HUES6 (cell line): ENCODE data around the gene RASAL2.

Experiments used
- H3K27ac ChIP-seq: 2 replicates; pipeline ENCODE4 v1.7.0; 2013; ENCODE audit warnings: low read depth, mild to moderate bottlenecking, low read length, inconsistent platforms
- H3K27me3 ChIP-seq: 2 replicates; pipeline ENCODE4 v1.6.1; 2013; ENCODE audit warnings: low read length; ENCODE audit not compliant: control insufficient read depth, insufficient read depth
- H3K36me3 ChIP-seq: 2 replicates; pipeline ENCODE4 v1.6.1; 2013; ENCODE audit warnings: low read length; ENCODE audit not compliant: control insufficient read depth, insufficient read depth
- H3K4me1 ChIP-seq: 2 replicates; pipeline ENCODE4 v1.6.1; 2013; ENCODE audit warnings: low read length; ENCODE audit not compliant: control insufficient read depth, insufficient read depth
- H3K4me3 ChIP-seq: 2 replicates; pipeline ENCODE4 v1.5.1; 2013; ENCODE audit warnings: low read depth, low read length
- H3K9ac ChIP-seq: one replicate; pipeline ENCODE4 v1.6.1; 2013; ENCODE audit warnings: mild to moderate bottlenecking, low read length
- H3K9me3 ChIP-seq: 2 replicates; pipeline ENCODE4 v1.6.1; 2013; ENCODE audit warnings: low read depth, low read length; ENCODE audit not compliant: control insufficient read depth, insufficient read depth

RASAL2 gene

DNA sequence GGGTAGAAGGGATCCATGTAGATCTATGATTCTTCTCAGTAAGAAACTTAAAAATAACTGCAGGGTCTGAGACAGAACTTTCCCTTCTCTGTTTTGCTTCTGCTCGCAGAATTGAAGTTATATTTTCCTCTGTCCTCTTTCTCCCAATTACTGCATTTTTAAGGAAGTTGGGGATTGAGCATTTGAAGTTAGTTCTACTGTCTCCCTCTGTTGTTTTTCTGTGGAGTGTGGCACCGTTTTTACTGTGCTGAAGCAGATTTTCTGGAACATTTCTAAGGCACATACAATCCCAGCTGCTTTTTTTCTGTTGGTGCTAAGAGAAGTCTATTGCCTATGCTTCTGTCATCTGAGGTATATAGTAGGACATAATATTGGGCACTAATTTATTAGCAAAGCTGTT is 43.3 kb downstream of the RASAL2 start:
- no peak overlapping the region for H3K27ac ChIP-seq
- no peak overlapping the region for H3K4me3 ChIP-seq
- H3K4me1 ChIP-seq = no peaks in the 10 kb centered on the region
- H3K9ac ChIP-seq = no peak overlapping the region
- H3K36me3 ChIP-seq = 0 out of 2 replicates have a peak, but pooled peaks cover 4% of the 10 kb centered on the region
- no peaks in the 10 kb centered on the region for H3K9me3 ChIP-seq
- H3K27me3 ChIP-seq = no peaks in the 10 kb centered on the region

DNA sequence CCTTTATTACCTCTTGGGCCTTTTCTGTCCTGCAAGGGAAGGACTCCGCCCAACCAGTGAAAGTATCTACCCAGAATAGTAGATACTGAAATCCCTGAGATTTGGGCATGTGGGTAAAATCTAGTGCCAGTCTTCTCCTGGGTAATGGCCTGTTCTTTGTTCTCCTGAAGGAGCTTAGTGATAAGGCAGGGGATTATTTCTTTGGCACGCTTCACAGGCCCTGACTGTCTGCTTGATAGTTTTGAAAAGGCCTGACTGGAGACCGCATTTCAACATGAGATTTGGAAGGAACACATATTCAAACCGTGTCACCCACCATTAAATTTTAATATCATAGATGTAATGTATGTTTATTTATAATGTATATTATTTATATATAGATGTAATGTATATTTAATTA is 48.9 kb downstream of the RASAL2 start:
- H3K36me3 ChIP-seq = no peaks in the 10 kb centered on the region
- no peaks in the 10 kb centered on the region for H3K27me3 ChIP-seq
- no peak overlapping the region for H3K27ac ChIP-seq
- no peak overlapping the region for H3K9ac ChIP-seq
- peaks cover 8% of the 10 kb centered on the region; the same call in 1 of the 2 replicates for H3K4me1 ChIP-seq
- H3K4me3 ChIP-seq = no peak overlapping the region
- no peaks in the 10 kb centered on the region for H3K9me3 ChIP-seq

DNA sequence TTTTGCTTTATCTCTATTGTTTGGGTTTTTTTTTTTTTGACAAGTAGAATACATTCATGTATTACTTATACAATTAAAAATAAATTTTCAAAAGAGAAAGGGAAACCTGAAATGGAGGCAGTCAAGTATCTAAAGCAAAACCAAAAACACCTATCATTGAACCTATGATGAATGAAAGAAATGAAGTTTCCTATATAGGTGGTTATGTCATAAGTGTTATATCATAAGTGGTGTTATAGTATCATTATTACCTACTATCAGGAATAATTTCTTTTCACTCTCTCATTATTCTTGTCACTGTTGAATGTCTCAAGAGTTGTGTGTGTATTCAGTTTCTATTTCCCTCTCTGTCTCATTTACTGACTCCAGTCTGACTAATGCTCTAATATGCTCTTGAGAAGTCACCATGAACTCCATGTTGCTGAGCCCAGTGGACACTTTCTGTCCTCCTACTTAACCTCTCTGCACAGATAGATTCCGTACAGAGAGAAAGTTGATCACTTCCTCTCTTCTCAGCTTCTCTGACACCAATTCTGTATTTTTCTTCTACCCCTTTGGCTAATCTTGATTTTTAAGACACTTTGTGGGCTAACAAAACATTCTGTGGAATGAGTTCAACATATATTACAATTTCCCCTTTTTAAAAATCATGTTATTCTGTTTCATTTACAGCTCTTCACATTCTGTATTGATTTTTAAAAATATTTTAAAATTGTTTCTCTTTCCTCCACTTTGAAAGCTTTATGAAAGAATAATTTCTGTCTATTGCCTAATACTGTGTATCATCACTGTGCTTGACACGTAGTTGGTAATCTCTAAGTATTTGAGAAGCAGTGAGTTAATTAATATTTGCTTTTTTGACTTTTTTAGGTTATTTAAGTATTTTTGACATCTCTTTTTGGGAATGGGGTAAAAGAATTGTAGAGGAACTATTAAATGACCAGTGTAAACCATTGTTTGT is 50.1 kb downstream of the RASAL2 start:
- H3K9me3 ChIP-seq = no peaks in the 10 kb centered on the region
- H3K36me3 ChIP-seq = no peaks in the 10 kb centered on the region
- H3K4me3 ChIP-seq = no peak overlapping the region
- no peak overlapping the region for H3K9ac ChIP-seq
- H3K27me3 ChIP-seq = no peaks in the 10 kb centered on the region
- peaks cover 8% of the 10 kb centered on the region; the same call in 1 of the 2 replicates for H3K4me1 ChIP-seq
- no peak overlapping the region for H3K27ac ChIP-seq

DNA sequence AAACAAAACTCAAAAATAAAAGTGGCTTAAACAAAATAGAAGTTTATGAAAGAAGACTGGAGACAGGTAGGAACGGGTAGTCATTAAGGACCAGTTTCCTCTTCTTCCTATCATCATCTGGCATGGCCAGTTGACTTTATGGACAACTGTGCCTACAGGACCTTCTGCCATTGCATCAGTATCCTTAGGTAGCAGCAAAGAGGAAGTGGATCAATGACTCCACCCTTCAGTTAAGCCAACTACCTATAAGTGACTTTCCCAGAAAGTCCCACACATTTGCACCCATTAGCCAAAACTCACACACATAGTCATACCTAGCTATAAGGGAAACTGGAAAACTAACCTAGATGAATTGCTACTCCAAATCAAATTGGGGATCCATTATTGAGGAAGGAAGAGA is 51.7 kb downstream of the RASAL2 start:
- Histone ChIP-seq H3K27me3 (no peaks in the 10 kb centered on the region), H3K9ac (no peak overlapping the region), H3K4me3 (no peak overlapping the region), H3K36me3 (no peaks in the 10 kb centered on the region), H3K4me1 (peaks cover 8% of the 10 kb centered on the region; the same call in 1 of the 2 replicates), H3K9me3 (no peaks in the 10 kb centered on the region), H3K27ac (no peak overlapping the region)

DNA sequence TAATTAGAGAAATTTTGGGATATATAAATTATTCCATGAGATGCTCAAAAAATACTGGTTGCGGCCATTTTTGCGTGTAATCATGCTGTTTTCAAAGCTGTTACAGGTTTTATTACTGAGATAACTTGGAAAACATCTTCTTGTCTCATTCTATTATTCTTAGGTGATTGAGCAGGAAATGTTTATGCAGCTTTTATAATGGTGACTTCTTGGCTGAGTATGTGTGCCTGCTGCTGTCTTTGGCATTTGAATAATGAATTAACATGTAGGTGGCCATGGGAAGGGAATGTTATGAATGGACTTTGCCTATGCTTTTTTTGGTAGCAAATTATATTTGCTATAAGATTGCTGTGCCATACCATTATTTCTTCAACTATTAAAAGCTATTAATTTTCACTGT is 52.5 kb downstream of the RASAL2 start:
- Histone ChIP-seq H3K9me3 (no peaks in the 10 kb centered on the region), H3K27ac (no peak overlapping the region)

DNA sequence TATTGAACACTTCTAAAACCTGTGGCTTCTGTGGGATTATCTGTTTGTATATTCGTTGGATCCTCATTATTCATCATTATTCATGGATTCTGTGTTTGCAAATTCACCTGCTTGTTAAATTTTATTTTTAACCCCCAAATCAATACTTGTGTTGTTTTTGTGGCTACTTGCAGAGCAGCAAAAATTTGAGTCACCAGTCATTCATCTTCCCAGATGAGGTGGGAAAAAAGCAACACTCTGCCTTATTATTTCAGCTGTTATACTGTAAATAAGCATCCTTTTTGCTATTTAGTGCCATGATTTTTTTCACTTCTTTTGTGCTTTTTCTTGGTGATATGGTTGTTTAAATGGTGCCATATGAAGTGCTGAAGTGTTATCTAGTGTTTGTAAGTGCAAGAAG is 56.7 kb downstream of the RASAL2 start:
- Histone ChIP-seq H3K9ac (no peak overlapping the region), H3K36me3 (no peaks in the 10 kb centered on the region), H3K4me3 (no peak overlapping the region), H3K27me3 (no peaks in the 10 kb centered on the region), H3K27ac (no peak overlapping the region), H3K4me1 (peaks cover 8% of the 10 kb centered on the region; the same call in 1 of the 2 replicates), H3K9me3 (no peaks in the 10 kb centered on the region)

More for the DNA sequence above, 52.5 kb downstream of the RASAL2 start:
- Histone ChIP-seq H3K4me3 (no peak overlapping the region), H3K27me3 (no peaks in the 10 kb centered on the region), H3K4me1 (peaks cover 8% of the 10 kb centered on the region; the same call in 1 of the 2 replicates), H3K36me3 (no peaks in the 10 kb centered on the region), H3K9ac (no peak overlapping the region)

DNA sequence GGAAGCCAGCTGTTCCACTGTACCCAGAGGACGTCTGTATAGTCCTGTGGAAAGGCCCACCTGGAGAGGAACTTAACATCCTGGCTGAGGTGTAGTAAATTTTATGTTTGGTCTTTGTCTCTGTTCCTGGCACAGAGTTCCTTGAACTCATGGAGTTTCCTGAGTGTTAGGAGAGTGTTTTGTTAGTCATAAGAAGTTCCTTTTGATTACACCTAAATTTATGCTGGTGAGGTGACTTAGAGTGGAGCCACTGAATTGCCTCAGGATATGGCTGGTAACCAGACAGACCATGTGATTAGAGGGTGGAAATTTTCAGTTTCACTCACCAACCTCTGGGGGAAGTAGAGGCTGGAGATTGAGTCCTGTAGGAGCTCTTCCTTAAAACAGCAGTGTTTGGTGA is 57.9 kb downstream of the RASAL2 start:
- no peaks in the 10 kb centered on the region for H3K36me3 ChIP-seq
- no peak overlapping the region for H3K4me3 ChIP-seq
- H3K27me3 ChIP-seq = no peaks in the 10 kb centered on the region
- no peaks in the 10 kb centered on the region for H3K9me3 ChIP-seq
- H3K27ac ChIP-seq = no peak overlapping the region
- H3K4me1 ChIP-seq = no peaks in the 10 kb centered on the region
- H3K9ac ChIP-seq = no peak overlapping the region

DNA sequence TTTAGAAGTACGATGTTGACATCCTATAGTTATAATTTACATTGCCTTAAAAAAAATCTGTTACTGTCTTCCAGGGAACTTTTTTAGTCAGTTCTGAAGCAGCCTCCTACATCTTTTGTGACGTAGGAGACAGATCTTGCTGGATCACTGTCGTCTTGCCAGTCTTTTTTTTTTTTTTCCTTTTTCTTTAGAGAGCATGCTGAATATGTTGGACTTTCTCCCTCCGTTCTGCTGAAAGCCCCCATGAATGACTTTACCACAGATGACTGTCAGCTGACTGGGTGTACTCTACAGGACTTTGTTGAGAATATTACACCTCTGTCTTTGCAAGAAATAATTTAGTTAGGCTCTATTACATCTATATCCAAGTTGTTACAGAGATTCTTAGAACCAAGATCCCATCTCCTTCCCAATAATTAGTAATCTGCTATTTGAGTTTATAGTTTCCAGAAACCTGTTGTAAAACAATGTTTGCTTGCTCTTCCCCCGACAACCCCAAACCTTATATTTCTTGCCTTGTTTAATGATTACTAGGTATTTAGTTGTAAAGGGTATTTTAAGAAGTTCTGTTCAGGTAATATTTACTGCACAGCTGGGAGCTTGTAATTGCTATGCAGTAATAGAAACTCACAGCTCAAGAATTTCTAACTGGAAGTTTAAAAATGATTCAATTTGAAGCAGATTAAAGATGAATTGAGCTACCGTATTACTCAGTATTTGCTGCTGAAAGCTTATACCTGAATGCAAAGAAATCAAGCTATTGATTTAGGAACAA is 61.8 kb downstream of the RASAL2 start:
- Histone ChIP-seq H3K27me3 (no peaks in the 10 kb centered on the region), H3K9me3 (no peaks in the 10 kb centered on the region), H3K4me1 (0 out of 2 replicates have a peak, but pooled peaks cover 3% of the 10 kb centered on the region), H3K4me3 (no peak overlapping the region), H3K27ac (no peak overlapping the region), H3K9ac (no peak overlapping the region), H3K36me3 (no peaks in the 10 kb centered on the region)

DNA sequence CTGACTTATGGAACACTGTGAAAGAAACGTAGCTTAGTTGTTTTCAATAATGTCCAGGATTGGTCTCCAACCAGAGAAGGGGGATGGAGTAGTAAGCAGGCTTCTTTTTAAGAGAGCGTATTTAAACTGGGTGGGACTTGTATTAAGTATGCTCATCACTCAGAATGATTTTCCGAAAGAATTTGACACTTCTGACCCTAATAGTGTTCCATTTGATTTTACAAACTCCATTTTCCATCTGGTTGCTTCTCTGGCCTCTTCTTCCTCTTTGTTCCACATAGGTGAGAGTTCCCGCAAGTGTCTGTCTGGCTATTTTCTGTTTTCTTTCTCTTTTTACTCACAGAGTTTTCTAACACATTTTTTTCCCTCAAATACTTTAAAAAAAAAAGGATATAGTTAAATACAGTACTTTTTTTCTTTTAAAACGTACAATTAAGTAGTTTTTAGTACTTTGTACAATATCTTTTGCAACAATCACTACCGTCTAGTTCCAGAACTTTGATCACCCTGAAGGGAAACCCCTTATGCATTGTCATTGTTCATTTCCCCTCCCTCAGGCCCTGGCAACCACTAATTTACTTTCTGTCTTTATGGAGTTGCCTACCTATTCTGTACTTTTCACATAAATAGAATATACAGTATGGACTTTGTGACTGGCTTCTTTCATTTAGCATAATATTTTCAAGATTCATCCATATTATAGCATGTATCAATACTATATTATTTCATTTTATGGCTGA is 67.0 kb downstream of the RASAL2 start:
- H3K27me3 ChIP-seq = no peaks in the 10 kb centered on the region
- H3K9ac ChIP-seq = no peak overlapping the region
- no peaks in the 10 kb centered on the region for H3K9me3 ChIP-seq
- H3K36me3 ChIP-seq = no peaks in the 10 kb centered on the region
- H3K4me1 ChIP-seq = 0 out of 2 replicates have a peak, but pooled peaks cover 3% of the 10 kb centered on the region
- H3K27ac ChIP-seq = no peak overlapping the region
- no peak overlapping the region for H3K4me3 ChIP-seq

DNA sequence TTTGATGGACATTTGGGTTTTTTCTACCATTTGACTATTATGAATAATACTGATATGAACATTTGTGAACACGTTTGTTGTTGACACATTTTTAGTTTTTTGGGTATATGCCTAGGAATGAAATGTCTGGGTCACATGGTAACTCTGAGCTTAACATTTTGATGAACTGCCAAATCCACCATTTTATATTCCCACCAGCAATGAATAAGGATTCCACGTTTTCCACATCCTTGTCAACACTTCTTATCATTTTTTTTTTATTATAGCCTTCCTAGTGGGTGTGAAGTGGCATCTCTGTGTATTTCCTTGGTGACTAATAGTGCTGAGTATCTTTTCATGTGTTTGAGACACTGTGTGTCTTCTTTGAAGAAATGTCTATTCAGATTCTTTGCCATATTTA is 67.6 kb downstream of the RASAL2 start:
- H3K9ac ChIP-seq = no peak overlapping the region
- H3K9me3 ChIP-seq = no peaks in the 10 kb centered on the region
- H3K4me3 ChIP-seq = no peak overlapping the region
- H3K27ac ChIP-seq = no peak overlapping the region
- H3K4me1 ChIP-seq = 0 out of 2 replicates have a peak, but pooled peaks cover 3% of the 10 kb centered on the region
- H3K27me3 ChIP-seq = no peaks in the 10 kb centered on the region
- no peaks in the 10 kb centered on the region for H3K36me3 ChIP-seq
